A673 (cell line): ENCODE measurements around the gene PDLIM1.

Source experiments
- EZH2 ChIP-seq: fragments of 200-600 bp; sonication (generic); IDR thresholded peaks from 2 replicates; pipeline ENCODE4 v1.6.1; 2017; ENCODE audit warnings: borderline replicate concordance, low read depth, mild to moderate bottlenecking, mixed read lengths, antibody characterized with exemption, low read length; ENCODE audit not compliant: poor library complexity, severe bottlenecking
- TF ChIP-seq, protein P1 (sequence below): fragments of 300-800, 200-600 bp; sonication (generic); conservative IDR thresholded peaks from 2 replicates; pipeline ENCODE4 v1.5.1; 2017; ENCODE audit warnings: low read depth, mild to moderate bottlenecking, antibody characterized with exemption, low read length, moderate library complexity, mixed read lengths

- TF ChIP-seq, protein P1, sequence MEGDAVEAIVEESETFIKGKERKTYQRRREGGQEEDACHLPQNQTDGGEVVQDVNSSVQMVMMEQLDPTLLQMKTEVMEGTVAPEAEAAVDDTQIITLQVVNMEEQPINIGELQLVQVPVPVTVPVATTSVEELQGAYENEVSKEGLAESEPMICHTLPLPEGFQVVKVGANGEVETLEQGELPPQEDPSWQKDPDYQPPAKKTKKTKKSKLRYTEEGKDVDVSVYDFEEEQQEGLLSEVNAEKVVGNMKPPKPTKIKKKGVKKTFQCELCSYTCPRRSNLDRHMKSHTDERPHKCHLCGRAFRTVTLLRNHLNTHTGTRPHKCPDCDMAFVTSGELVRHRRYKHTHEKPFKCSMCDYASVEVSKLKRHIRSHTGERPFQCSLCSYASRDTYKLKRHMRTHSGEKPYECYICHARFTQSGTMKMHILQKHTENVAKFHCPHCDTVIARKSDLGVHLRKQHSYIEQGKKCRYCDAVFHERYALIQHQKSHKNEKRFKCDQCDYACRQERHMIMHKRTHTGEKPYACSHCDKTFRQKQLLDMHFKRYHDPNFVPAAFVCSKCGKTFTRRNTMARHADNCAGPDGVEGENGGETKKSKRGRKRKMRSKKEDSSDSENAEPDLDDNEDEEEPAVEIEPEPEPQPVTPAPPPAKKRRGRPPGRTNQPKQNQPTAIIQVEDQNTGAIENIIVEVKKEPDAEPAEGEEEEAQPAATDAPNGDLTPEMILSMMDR, result no peak
- no peak for TF ChIP-seq EZH2
These were observed 832 bp downstream of the PDLIM1 start for GRCh38 chr10:95289921-95290421.
